Osteoblast (primary cell): ENCODE measurements around the gene NAV2. TPM values are rescaled to one million over a fixed set of nuclear protein-coding genes. Genes with fewer than 3 reads are reported as not detected.

ENCODE experiments used
- DNase-seq: peaks from one replicate; pipeline ENCODE4 v3.0.0; 2011; ENCODE audit warnings: low spot score, mixed read lengths; ENCODE audit not compliant: insufficient read length; ENCODE audit errors: missing footprints
- H2AFZ ChIP-seq: 2 replicates; pipeline ENCODE4 v1.6.0; 2011; ENCODE audit warnings: mild to moderate bottlenecking, low read length
- H3K27ac ChIP-seq: 2 replicates; pipeline ENCODE4 v1.5.1; 2011; ENCODE audit warnings: mild to moderate bottlenecking, low read depth, low read length, moderate library complexity
- H3K27me3 ChIP-seq: 2 replicates; pipeline ENCODE4 v1.6.0; 2012; ENCODE audit warnings: mild to moderate bottlenecking, control low read depth, inconsistent platforms, low read length, moderate library complexity; ENCODE audit not compliant: insufficient read depth
- H3K36me3 ChIP-seq: 2 replicates; pipeline ENCODE4 v1.5.1; 2011; ENCODE audit warnings: mild to moderate bottlenecking, low read length, control low read depth, moderate library complexity; ENCODE audit not compliant: insufficient read depth
- H3K4me1 ChIP-seq: 2 replicates; pipeline ENCODE4 v1.5.1; 2011; ENCODE audit warnings: mild to moderate bottlenecking, low read length, control low read depth, moderate library complexity; ENCODE audit not compliant: insufficient read depth
- H3K4me2 ChIP-seq: 2 replicates; pipeline ENCODE4 v1.6.0; 2011; ENCODE audit warnings: mild to moderate bottlenecking, low read length; ENCODE audit not compliant: insufficient read depth
- H3K4me3 ChIP-seq: fragments of 200-600 bp; sonication (generic); 3 replicates; pipeline ENCODE4 v1.5.1; 2012; ENCODE audit warnings: mild to moderate bottlenecking, low read length, inconsistent platforms; ENCODE audit not compliant: insufficient read depth
- H3K79me2 ChIP-seq: 2 replicates; pipeline ENCODE4 v1.6.0; 2012; ENCODE audit warnings: mild to moderate bottlenecking, low read length, control low read depth, inconsistent platforms; ENCODE audit not compliant: insufficient read depth
- H3K9me3 ChIP-seq: 2 replicates; pipeline ENCODE4 v1.5.1; 2011; ENCODE audit warnings: low read depth, low read length, control low read depth
- H4K20me1 ChIP-seq: 2 replicates; pipeline ENCODE4 v1.6.0; 2012; ENCODE audit warnings: mild to moderate bottlenecking, low read length, control low read depth; ENCODE audit not compliant: insufficient read depth
- total RNA-seq: library from RNA; depleted of rRNA; stranded (reverse); fragments of >200 nt; gene quantifications from 2 replicates; pipeline ENCODE4 v1.2.3, GENCODE V29; 2012
- TF ChIP-seq, protein P1 (sequence below): IDR thresholded peaks from 2 replicates; pipeline ENCODE4 v1.5.1; 2011; ENCODE audit warnings: mild to moderate bottlenecking, low read depth, low read length, moderate library complexity; ENCODE audit errors: extremely low read depth

NAV2 gene
- total RNA-seq, 1 donor: 8.7 TPM

DNA sequence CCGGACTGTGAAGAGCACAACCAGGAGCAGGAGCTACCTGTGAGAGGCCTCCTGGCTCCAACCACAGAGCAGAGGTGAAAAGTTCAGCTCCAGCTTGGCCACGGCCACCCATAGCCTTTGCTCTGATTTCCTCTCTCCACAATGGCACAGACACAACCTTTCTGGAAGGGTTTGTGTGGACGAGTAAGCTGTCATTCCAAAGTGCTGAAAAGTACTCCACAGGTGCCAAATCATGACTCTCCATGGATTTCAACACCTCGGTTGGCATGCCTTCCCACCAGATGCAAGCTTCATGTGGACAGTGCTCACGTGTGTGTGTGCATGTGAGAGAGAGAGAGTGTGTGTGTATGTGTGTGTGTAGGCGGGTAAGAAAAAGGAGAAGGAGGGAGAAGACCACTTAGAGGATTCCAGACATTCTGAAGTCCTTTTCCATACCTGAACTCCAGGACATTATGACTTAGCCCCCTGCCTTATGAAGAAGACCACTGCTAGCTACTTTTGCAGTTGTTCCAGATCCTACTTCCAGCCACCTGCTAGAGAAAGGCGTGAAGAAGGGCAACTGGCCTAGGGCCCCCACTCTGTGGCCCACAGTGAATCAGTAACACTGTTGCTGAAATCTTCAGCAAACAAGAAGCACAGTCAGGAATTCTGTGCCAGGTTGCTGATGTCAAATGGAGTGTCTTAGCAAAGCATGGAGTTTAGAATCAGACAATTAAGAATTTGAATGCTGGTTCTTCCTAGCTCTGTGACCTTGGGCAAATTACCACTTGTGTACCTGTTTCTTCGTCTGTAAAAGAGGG lies 13.9 kb upstream of the NAV2 start:
- no peaks in the 10 kb centered on the region for H3K4me1 ChIP-seq
- H3K9me3 ChIP-seq: no peaks in the 10 kb centered on the region
- H3K27me3 ChIP-seq: no peaks in the 10 kb centered on the region
- H3K4me2 ChIP-seq: no peak overlapping the region
- no peaks in the 10 kb centered on the region for H3K79me2 ChIP-seq
- no peak overlapping the region for H3K27ac ChIP-seq
- no peak for DNase-seq
- TF ChIP-seq, protein P1, sequence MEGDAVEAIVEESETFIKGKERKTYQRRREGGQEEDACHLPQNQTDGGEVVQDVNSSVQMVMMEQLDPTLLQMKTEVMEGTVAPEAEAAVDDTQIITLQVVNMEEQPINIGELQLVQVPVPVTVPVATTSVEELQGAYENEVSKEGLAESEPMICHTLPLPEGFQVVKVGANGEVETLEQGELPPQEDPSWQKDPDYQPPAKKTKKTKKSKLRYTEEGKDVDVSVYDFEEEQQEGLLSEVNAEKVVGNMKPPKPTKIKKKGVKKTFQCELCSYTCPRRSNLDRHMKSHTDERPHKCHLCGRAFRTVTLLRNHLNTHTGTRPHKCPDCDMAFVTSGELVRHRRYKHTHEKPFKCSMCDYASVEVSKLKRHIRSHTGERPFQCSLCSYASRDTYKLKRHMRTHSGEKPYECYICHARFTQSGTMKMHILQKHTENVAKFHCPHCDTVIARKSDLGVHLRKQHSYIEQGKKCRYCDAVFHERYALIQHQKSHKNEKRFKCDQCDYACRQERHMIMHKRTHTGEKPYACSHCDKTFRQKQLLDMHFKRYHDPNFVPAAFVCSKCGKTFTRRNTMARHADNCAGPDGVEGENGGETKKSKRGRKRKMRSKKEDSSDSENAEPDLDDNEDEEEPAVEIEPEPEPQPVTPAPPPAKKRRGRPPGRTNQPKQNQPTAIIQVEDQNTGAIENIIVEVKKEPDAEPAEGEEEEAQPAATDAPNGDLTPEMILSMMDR: no peak
- no peaks in the 10 kb centered on the region for H4K20me1 ChIP-seq
- H3K4me3 ChIP-seq: no peak overlapping the region
- no peak overlapping the region for H2AFZ ChIP-seq
- no peaks in the 10 kb centered on the region for H3K36me3 ChIP-seq

DNA sequence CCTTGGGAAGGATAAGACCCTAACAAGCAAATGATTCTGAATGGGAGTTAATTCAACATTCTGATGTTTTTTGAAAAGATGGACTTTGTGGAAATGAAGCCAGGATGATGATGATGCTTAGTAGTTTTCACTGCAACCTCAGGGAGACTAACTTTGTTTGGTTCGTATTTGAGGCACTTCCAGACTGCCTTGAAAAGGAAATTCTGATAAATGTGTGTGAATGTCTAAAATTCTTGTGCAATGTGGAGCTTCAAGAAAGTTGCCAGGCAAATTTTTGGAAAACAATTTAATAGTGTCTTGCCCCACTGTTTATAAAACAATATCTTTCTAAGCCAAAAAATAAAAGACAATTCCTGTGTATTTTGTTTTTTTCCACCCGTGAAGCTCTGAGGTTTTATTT lies 11.2 kb upstream of the NAV2 start:
- no peak overlapping the region for H2AFZ ChIP-seq
- no peak overlapping the region for H3K27ac ChIP-seq
- peaks cover 6% of the 10 kb centered on the region for H3K4me1 ChIP-seq
- no peaks in the 10 kb centered on the region for H3K79me2 ChIP-seq
- DNase-seq: no peak
- H3K4me3 ChIP-seq: no peak overlapping the region
- H3K9me3 ChIP-seq: no peaks in the 10 kb centered on the region
- no peaks in the 10 kb centered on the region for H3K27me3 ChIP-seq
- no peak overlapping the region for H3K4me2 ChIP-seq
- no peaks in the 10 kb centered on the region for H3K36me3 ChIP-seq
- no peaks in the 10 kb centered on the region for H4K20me1 ChIP-seq
- TF ChIP-seq, protein P1: no peak

DNA sequence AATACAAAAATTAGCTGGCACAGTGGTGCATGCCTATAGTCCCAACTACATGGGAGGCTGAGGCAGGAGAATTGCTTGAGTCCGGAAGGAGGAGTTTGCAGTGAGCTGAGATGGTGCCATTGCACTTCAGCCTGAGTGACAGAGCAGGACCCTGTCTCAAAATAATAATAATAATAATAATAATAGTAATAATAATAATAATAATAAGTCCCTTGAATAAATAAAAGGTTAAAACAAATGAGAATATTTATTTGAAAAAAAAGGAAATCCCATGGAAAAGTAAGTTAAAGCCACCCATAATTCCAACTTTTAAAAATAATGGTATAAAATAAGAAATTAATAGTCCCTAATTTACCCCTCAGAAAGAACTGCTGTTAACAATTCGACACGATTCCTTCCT lies 10.0 kb upstream of the NAV2 start:
- peaks cover 6% of the 10 kb centered on the region for H3K4me1 ChIP-seq
- H3K9me3 ChIP-seq: no peaks in the 10 kb centered on the region
- no peak overlapping the region for H3K27ac ChIP-seq
- H3K79me2 ChIP-seq: no peaks in the 10 kb centered on the region
- H2AFZ ChIP-seq: no peak overlapping the region
- no peak overlapping the region for H3K4me3 ChIP-seq
- H3K36me3 ChIP-seq: no peaks in the 10 kb centered on the region
- no peaks in the 10 kb centered on the region for H3K27me3 ChIP-seq
- H4K20me1 ChIP-seq: no peaks in the 10 kb centered on the region
- no peak overlapping the region for H3K4me2 ChIP-seq
- TF ChIP-seq, protein P1: no peak
- DNase-seq: no peak

DNA sequence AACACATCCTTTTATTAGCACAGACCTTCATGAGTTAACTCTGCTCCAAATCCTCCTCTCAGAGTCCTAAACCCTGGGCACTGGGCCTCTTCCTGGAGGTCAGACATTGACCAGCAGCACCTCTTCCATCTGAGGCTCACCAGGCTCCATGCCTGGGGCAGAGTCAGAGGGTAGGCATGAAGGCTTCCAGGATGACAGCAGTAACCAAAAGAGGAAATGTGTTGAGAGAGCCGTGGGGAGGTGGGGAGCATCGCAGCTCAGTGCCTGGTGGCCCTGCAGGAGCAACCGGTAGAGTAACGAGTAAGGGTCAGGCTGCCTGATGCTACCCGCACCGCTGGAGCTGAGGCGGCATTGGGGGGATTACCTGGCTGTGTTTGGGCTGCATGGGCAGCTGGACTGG lies 9.4 kb upstream of the NAV2 start:
- no peaks in the 10 kb centered on the region for H3K27me3 ChIP-seq
- H4K20me1 ChIP-seq: no peaks in the 10 kb centered on the region
- no peak overlapping the region for H3K4me3 ChIP-seq
- H3K79me2 ChIP-seq: no peaks in the 10 kb centered on the region
- TF ChIP-seq, protein P1: no peak
- no peak overlapping the region for H3K27ac ChIP-seq
- H3K4me1 ChIP-seq: peaks cover 6% of the 10 kb centered on the region
- no peaks in the 10 kb centered on the region for H3K36me3 ChIP-seq
- H3K4me2 ChIP-seq: no peak overlapping the region
- no peaks in the 10 kb centered on the region for H3K9me3 ChIP-seq
- no peak for DNase-seq
- peak overlapping the region; percentile 52 for H2AFZ ChIP-seq
